Naive thymus-derived CD4-positive, alpha-beta T cell (primary cell): ENCODE data around the gene DNAJA4. TPM values are rescaled to one million over a fixed set of nuclear protein-coding genes. Genes with fewer than 3 reads are reported as not detected.

ENCODE experiments used
- ATAC-seq: fragments of 150-1000 bp; cut with Tn5 transposase; 2 replicates; pipeline ENCODE4 v1.10.0; 2021; ENCODE audit warnings: mild to moderate bottlenecking, moderate library complexity
- CTCF ChIA-PET: fragments of 350-600 bp; sonication (Branson Sonifier 250); formaldehyde crosslinking; loops from one replicate; lab custom pipeline; 2021; ENCODE audit warnings: antibody characterized with exemption; lab: Charles Lee
- POLR2A ChIA-PET: fragments of 350-600 bp; sonication (Branson Sonifier 250); formaldehyde crosslinking; loops from one replicate; lab custom pipeline; 2021; ENCODE audit warnings: antibody characterized with exemption, inconsistent platforms; lab: Charles Lee
- DNase-seq, 9 donors: peaks; one replicate each; pipeline versions ENCODE4 v3.0.0 to v3.0.0-alpha.2; 2020 to 2022; ENCODE audit warnings: mixed read lengths in 1 of 9
- H3K27ac ChIP-seq: one replicate; pipeline ENCODE4 v1.7.0; 2013; ENCODE audit warnings: mild to moderate bottlenecking, low read depth, low read length, moderate library complexity
- H3K27me3 ChIP-seq, 2 donors: one replicate each; pipeline ENCODE4 v1.7.0; 2013; ENCODE audit warnings: low read length in 2 of 2, mild to moderate bottlenecking in 2 of 2, moderate library complexity in 2 of 2; ENCODE audit not compliant: control insufficient read depth in 2 of 2, insufficient read depth in 2 of 2
- H3K36me3 ChIP-seq, 3 experiments: 1 replicate in 2 of 3; 2 replicates in 1 of 3; pipeline ENCODE4 v1.7.0; 2013; ENCODE audit warnings: low read length in 3 of 3, mild to moderate bottlenecking in 3 of 3, moderate library complexity in 1 of 3; ENCODE audit not compliant: insufficient read depth in 3 of 3, control insufficient read depth in 2 of 3
- H3K4me1 ChIP-seq, 2 donors: one replicate each; pipeline ENCODE4 v1.7.0; 2013; ENCODE audit warnings: low read length in 2 of 2, mild to moderate bottlenecking in 2 of 2, moderate library complexity in 1 of 2; ENCODE audit not compliant: control insufficient read depth in 2 of 2, insufficient read depth in 2 of 2
- H3K4me3 ChIP-seq: 2 replicates; pipeline ENCODE4 v1.7.0; 2013; ENCODE audit warnings: mild to moderate bottlenecking, low read length
- H3K9me3 ChIP-seq, 3 experiments: 1 replicate in 2 of 3; 2 replicates in 1 of 3; pipeline ENCODE4 v1.7.0; 2013; ENCODE audit warnings: low read length in 3 of 3; ENCODE audit not compliant: control insufficient read depth in 2 of 3
- H3K27ac Mint-ChIP-seq, 9 donors: one replicate each; pipeline ENCODE4 v1.8.0; 2020 to 2022; ENCODE audit warnings: mixed read lengths in 9 of 9, mild to moderate bottlenecking in 8 of 9, moderate library complexity in 5 of 9, inconsistent platforms in 2 of 9
- H3K27me3 Mint-ChIP-seq, 5 donors: one replicate each; pipeline ENCODE4 v1.8.0; 2021 to 2022; ENCODE audit warnings: mixed read lengths in 5 of 5, mild to moderate bottlenecking in 1 of 5
- H3K36me3 Mint-ChIP-seq, 5 donors: one replicate each; pipeline ENCODE4 v1.8.0; 2020 to 2022; ENCODE audit warnings: mixed read lengths in 5 of 5, mild to moderate bottlenecking in 3 of 5, inconsistent platforms in 1 of 5
- H3K4me1 Mint-ChIP-seq, 7 donors: one replicate each; pipeline ENCODE4 v1.8.0; 2020 to 2022; ENCODE audit warnings: mixed read lengths in 7 of 7, mild to moderate bottlenecking in 3 of 7, inconsistent platforms in 1 of 7
- H3K4me3 Mint-ChIP-seq, 10 donors: one replicate each; pipeline ENCODE4 v1.8.0; 2020 to 2022; ENCODE audit warnings: mild to moderate bottlenecking in 10 of 10, mixed read lengths in 10 of 10, moderate library complexity in 6 of 10, inconsistent platforms in 2 of 10
- H3K9me3 Mint-ChIP-seq, 11 donors: one replicate each; pipeline ENCODE4 v1.8.0; 2020 to 2022; ENCODE audit warnings: mixed read lengths in 11 of 11, mild to moderate bottlenecking in 4 of 11, inconsistent platforms in 1 of 11, moderate library complexity in 1 of 11
- intact Hi-C, 2 donors: fragments of 100-400 bp; cut with micrococcal nuclease; formaldehyde crosslinking; loops; one replicate each; pipeline ENCODE4 v1.15.1; 2023
- polyA plus RNA-seq, 2 donors: library from polyadenylated mRNA; unstranded; fragments of 300-500 nt; fragmentation: Illumina TruSeq; gene quantifications; one replicate each; pipeline ENCODE4 v1.2.3, GENCODE V29; 2021
- total RNA-seq, 6 experiments: library from RNA in 5 of 6; stranded (reverse) in 5 of 6; gene quantifications; 1 replicate in 5 of 6; 2 replicates in 1 of 6; pipeline ENCODE4 v1.2.3 and lab custom pipeline; 2021 to 2026

DNAJA4 gene
- total and polyA plus RNA-seq, 7 experiments from 2014 or later = 9.9 to 44.7 (median 35.0) TPM

DNA sequence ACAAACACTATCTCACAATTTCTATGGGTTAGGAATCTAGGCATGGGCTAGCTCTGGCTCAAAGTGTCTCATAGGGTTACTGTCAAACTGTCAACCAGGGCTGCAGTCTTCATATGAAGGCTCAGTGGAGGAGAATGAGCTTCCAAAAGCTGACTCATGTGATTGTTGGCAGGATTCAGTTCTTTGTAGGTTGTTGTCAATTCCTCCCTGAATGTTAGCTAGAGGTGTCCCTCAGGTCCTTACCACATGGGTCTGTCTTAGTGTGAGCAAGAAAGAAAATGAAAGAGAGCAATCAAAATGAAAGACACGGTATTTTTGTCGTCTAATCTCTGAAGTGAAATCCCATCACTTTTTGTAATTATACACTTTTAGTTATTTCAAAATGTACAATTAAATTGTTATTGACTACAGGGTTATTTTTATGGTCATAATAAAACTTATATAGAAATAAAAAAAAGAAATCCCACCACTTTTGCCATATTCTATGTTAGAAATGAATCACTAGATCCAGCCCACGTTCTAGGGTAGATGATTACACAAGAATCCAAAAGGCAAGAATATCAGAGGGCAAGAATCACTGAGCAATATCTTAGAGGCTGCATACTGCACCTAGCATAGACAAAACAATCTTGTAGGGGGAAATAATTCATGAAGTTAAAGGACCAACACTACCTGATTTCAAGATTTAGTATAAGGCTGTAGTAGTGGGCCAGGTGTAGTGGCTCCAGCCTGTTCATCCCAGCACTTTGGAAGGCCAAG, 38.4 kb upstream of the DNAJA4 start:
- H3K4me1 Mint-ChIP-seq = peaks cover 0 to 2% (median 0%) of the 10 kb centered on the region in 7 donors
- intact Hi-C loops = no loop called here
- Histone ChIP-seq H3K36me3 (no peaks in the 10 kb centered on the region), H3K4me3 (no peak overlapping the region), H3K4me1 (peaks cover 0 to 6% of the 10 kb centered on the region in 2 donors), H3K27ac (no peak overlapping the region), H3K27me3 (no peaks in the 10 kb centered on the region), H3K9me3 (no peaks in the 10 kb centered on the region)
- H3K27ac Mint-ChIP-seq = peak overlapping the region in 1 of 9 donors; percentile 22
- CTCF ChIA-PET = no interaction called here
- ATAC-seq = no peak
- peak overlapping the region in 1 of 10 donors; percentile 26 for H3K4me3 Mint-ChIP-seq
- no peak for DNase-seq
- no peaks in the 10 kb centered on the region for H3K9me3 Mint-ChIP-seq
- peaks cover 0 to 8% (median 0%) of the 10 kb centered on the region in 5 donors for H3K27me3 Mint-ChIP-seq
- POLR2A ChIA-PET = no interaction called here
- no peaks in the 10 kb centered on the region for H3K36me3 Mint-ChIP-seq

DNA sequence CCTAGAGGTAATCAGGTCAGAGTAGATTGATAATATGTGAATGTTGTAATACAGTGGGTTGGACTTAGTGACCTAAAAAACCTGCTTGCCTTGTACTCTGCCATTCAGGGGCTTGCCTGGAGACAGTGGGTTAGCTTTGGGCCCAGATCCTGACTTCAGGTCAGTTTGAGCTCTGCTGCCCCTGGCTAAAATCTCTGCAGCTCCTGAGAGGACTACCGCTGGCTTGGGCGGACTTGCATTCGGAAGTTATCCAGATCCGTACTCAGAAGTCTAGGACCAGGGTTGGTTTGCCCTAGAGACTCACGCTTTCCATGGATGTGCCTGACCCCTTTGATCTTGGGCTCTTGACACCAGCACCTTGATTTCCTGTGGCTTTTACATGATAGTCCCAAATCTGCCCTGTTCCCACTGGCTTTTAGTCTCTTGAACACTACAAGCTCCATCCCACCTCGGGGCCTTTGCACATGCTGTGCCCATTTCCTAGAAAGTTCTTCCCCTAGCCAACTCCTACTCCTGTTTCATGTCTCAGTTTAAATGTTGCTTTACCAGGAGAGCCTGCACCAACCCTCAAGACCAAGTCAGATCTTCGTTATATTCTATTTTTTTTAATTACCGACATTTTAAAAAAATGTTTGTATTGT, 35.9 kb upstream of the DNAJA4 start:
- ChIA-PET POLR2A (no interaction called here), CTCF (interaction anchor here (0.6 kb wide), 1 partner anchor 535 kb away, joined by 4 read pairs; no protein-coding TSS in a partner anchor)
- Mint-ChIP-seq H3K4me3 (no peak overlapping the region), H3K4me1 (peaks cover 0 to 2% (median 0%) of the 10 kb centered on the region in 7 donors), H3K36me3 (no peaks in the 10 kb centered on the region), H3K9me3 (peaks cover 0 to 2% (median 0%) of the 10 kb centered on the region in 11 donors), H3K27ac (no peak overlapping the region), H3K27me3 (peaks cover 0 to 5% (median 0%) of the 10 kb centered on the region in 5 donors)
- DNase-seq = no peak
- H3K36me3 ChIP-seq = no peaks in the 10 kb centered on the region
- H3K9me3 ChIP-seq = no peaks in the 10 kb centered on the region
- ATAC-seq = no peak
- H3K4me1 ChIP-seq = peaks cover 0 to 6% of the 10 kb centered on the region in 2 donors
- no peak overlapping the region for H3K27ac ChIP-seq
- intact Hi-C loops = no loop called here
- no peak overlapping the region for H3K4me3 ChIP-seq
- no peaks in the 10 kb centered on the region for H3K27me3 ChIP-seq

DNA sequence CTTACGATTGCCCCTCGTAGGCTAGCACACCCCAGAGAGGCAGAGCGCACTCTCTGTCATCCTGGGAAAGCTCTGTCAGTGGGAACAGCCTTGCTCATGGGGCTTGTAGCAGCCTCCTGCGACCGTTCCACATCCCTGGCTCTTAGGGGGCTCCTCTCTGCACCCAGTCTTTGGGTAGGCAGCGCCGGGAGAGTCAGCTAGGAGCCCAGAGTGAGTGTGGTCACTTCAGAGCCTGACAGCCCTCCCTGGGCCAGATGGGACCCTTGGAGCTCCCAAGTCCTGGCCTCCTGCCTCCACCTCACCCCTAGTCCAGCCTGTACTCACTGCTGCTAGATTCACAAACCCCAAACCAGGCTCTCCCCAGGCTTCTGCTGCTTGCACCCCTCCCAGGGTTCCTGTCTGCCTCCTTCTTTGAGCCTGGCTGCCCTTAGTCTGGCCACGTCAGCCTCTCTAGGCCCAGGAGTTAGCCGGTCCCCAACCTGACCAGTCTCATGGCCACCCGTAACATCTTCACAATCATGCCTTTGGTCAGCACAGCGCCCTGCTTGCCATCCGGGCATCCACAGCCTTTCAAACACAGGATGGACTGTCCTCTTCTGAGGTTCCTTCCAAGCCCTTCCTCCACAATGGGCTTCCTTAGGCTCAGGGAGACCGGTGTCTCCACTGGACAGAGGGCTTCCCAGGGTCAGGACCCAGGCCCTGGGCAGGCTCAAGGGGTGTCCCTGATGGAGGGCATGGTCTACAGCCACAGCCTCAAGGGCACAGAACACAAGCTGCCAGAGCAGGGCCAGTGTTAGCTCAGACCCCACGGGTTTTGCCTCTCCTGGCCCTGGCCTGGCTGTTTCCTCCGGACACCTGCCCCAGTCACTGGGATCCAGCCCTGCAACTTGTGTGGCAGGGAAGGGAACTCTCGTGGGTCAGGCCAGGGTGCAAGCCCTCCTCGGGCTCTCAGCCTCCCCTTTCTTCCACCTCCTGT, 34.6 kb upstream of the DNAJA4 start:
- H3K4me1 Mint-ChIP-seq = peaks cover 0 to 10% (median 0%) of the 10 kb centered on the region in 7 donors
- no peak overlapping the region for H3K27ac ChIP-seq
- DNase-seq = no peak
- intact Hi-C loops = no loop called here
- no peak for ATAC-seq
- ChIA-PET POLR2A (no interaction called here), CTCF (interaction anchor here (0.5 to 1.0 kb wide), 2 partner anchors 9 to 12 kb away, joined by 3 read pairs; no protein-coding TSS in a partner anchor)
- no peaks in the 10 kb centered on the region for H3K36me3 Mint-ChIP-seq
- H3K4me3 Mint-ChIP-seq = no peak overlapping the region
- no peaks in the 10 kb centered on the region for H3K27me3 ChIP-seq
- H3K4me1 ChIP-seq = no peaks in the 10 kb centered on the region
- H3K36me3 ChIP-seq = no peaks in the 10 kb centered on the region
- H3K9me3 ChIP-seq = no peaks in the 10 kb centered on the region
- peaks cover 0 to 2% (median 0%) of the 10 kb centered on the region in 11 donors for H3K9me3 Mint-ChIP-seq
- peaks cover 0 to 11% (median 7%) of the 10 kb centered on the region in 5 donors for H3K27me3 Mint-ChIP-seq
- H3K4me3 ChIP-seq = no peak overlapping the region
- H3K27ac Mint-ChIP-seq = no peak overlapping the region

DNA sequence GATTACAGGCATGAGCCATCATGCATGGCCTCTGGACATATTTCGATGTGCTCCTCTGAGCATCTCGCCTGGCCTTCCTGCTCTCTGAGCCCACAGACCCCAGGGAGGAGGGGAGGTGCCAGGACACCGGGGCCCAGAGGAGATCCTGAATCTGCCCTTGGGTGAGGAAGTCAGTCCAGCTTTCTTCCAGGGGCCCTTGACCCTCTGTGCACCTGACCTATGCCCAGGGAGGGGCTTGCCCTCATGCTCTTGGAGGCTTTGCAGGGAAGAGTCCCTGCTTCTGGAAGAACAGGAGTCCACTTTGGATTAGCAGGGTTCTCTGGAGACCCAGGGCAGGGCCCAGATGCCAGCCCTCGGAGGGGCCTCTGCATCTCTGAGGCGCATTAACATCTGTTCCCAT, 31.4 kb upstream of the DNAJA4 start:
- H3K9me3 Mint-ChIP-seq = peaks cover 0 to 2% (median 0%) of the 10 kb centered on the region in 11 donors
- CTCF ChIA-PET = no interaction called here

DNA sequence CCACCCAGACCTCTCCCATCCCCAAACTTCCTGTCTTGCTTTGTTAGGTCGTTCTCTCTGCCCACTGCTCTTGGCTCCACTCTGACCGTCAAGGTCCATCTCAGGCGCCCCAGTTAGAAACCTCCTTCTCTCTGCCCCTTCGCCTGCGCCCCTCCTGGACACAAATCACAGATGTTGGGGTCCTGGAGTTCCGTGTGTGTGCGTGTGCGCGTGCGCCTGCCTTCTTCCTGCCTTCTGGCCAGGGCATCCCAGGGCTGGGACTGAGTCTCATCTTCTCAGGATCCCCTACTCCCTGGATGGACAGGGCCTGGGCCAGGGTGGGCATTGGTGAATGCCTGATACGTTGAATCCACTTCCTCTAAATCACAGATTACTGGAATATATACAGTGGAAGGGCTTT, 30.9 kb upstream of the DNAJA4 start:
- peak overlapping the region in 1 of 9 donors; percentile 59 for H3K27ac Mint-ChIP-seq
- Histone ChIP-seq H3K4me3 (no peak overlapping the region), H3K4me1 (no peaks in the 10 kb centered on the region), H3K36me3 (no peaks in the 10 kb centered on the region), H3K27me3 (no peaks in the 10 kb centered on the region), H3K9me3 (no peaks in the 10 kb centered on the region), H3K27ac (no peak overlapping the region)
- intact Hi-C loops = no loop called here
- peaks cover 0 to 16% (median 12%) of the 10 kb centered on the region in 5 donors for H3K27me3 Mint-ChIP-seq
- ATAC-seq (no peak), DNase-seq (no peak)
- H3K4me1 Mint-ChIP-seq = peaks cover 0 to 10% (median 0%) of the 10 kb centered on the region in 7 donors
- POLR2A ChIA-PET = no interaction called here
- CTCF ChIA-PET = no interaction called here
- H3K9me3 Mint-ChIP-seq = peaks cover 0 to 2% (median 0%) of the 10 kb centered on the region in 11 donors
- H3K36me3 Mint-ChIP-seq = no peaks in the 10 kb centered on the region
- no peak overlapping the region for H3K4me3 Mint-ChIP-seq

More for the DNA sequence above, 31.4 kb upstream of the DNAJA4 start:
- Histone ChIP-seq H3K27ac (no peak overlapping the region), H3K36me3 (no peaks in the 10 kb centered on the region), H3K27me3 (no peaks in the 10 kb centered on the region), H3K4me1 (no peaks in the 10 kb centered on the region), H3K9me3 (no peaks in the 10 kb centered on the region), H3K4me3 (no peak overlapping the region)
- DNase-seq = no peak
- H3K36me3 Mint-ChIP-seq = no peaks in the 10 kb centered on the region
- POLR2A ChIA-PET = no interaction called here
- peaks cover 0 to 16% (median 12%) of the 10 kb centered on the region in 5 donors for H3K27me3 Mint-ChIP-seq
- H3K4me1 Mint-ChIP-seq = peaks cover 0 to 10% (median 0%) of the 10 kb centered on the region in 7 donors
- no peak for ATAC-seq
- H3K27ac Mint-ChIP-seq = no peak overlapping the region
- no peak overlapping the region for H3K4me3 Mint-ChIP-seq
- intact Hi-C loops = no loop called here

DNA sequence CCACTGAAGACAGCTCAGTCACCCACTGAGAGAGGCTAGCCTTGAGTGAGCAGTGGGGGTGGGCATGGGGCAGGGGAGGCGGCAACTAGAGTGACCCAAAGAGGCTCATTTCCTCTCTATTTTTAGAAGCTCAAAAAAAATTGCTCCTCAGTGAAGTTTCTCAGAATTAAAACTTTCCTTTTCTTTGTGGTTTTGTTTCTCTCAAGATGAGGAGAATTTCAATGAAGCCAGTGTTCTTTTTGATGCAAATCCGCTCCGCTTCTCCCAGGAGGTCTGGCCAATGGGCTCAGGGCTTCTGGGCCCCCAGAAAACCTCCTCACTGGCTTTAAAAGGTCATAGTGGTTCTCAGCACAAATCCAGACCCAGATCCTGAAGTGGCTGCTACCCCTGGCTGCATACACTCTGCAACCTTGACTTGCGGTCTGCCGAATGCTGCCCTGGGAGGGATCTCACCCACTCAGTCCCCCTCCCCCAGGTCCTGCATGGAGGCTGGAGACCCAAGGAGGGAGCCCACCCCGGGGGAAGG, 29.8 kb upstream of the DNAJA4 start, which contains the start of gene ACSBG1:
TSS of gene ACSBG1 (minus strand) at position 51 of the 526 bp plus-strand sequence. CDS start 64 bp downstream, outside the sequence.
- intact Hi-C loops = no loop called here
- H3K27me3 Mint-ChIP-seq = peaks cover 0 to 16% (median 12%) of the 10 kb centered on the region in 5 donors
- ATAC-seq (no peak), DNase-seq (no peak)
- CTCF ChIA-PET = no interaction called here
- no peak within 1 kb of the TSS for H3K4me3 ChIP-seq
- no peaks in the 10 kb centered on the region for H3K27me3 ChIP-seq
- no peaks in the 10 kb centered on the region for H3K9me3 ChIP-seq
- peaks cover 0 to 2% (median 0%) of the 10 kb centered on the region in 11 donors for H3K9me3 Mint-ChIP-seq
- no peak within 1 kb of the TSS for H3K27ac ChIP-seq
- POLR2A ChIA-PET = no interaction called here
- no peaks in the 10 kb centered on the region for H3K4me1 ChIP-seq
- peaks cover 0 to 10% (median 0%) of the 10 kb centered on the region in 7 donors for H3K4me1 Mint-ChIP-seq
- H3K27ac Mint-ChIP-seq = no peak within 1 kb of the TSS
- no peaks in the 10 kb centered on the region for H3K36me3 ChIP-seq
- no peaks in the 10 kb centered on the region for H3K36me3 Mint-ChIP-seq
- peak within 1 kb of the TSS in 1 of 10 donors; percentile 35 for H3K4me3 Mint-ChIP-seq
